Gastrocnemius medialis (tissue), 4 donors: ENCODE data around the gene TSC22D2.

Source experiments
- POLR2A ChIP-seq, 2 donors: fragments of 450-650 bp; IDR thresholded peaks; one replicate each; pipeline ENCODE4 v1.6.1; 2017; ENCODE audit warnings: antibody characterized with exemption in 2 of 2, mild to moderate bottlenecking in 2 of 2, moderate library complexity in 2 of 2
- TF ChIP-seq, protein P1 (sequence below), 5 experiments: fragments of 450-650 bp in 3 of 5; fragments of 200-600 bp in 2 of 5; sonication (generic) in 2 of 5; IDR thresholded peaks in 4 of 5; conservative IDR thresholded peaks in 1 of 5; 1 replicate in 4 of 5; 2 replicates in 1 of 5; pipeline ENCODE4 v1.5.1; 2016 to 2019; ENCODE audit warnings: antibody characterized with exemption in 5 of 5, mild to moderate bottlenecking in 3 of 5, moderate library complexity in 3 of 5

DNA sequence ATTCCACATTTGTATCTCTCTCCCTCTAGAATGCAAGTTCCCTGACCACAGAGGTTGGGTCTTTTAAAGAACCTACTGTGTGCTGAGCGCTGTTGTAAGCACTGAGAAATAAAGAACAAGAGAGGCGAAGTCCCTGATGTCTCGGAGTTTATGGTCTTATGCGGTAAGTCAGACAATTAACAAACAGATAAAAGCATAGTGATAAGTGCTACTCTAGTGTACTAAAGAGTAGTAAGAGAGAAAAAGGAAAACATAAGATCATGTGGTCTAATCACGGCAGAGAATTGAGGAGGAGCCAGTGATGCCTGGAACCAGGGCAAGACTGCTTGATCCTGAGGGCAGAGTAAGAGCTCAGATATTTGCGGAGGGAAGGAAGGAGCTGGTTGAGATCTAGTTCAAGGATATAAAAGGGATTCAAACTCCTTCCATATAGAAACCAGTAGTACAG, 29.8 kb upstream of the TSC22D2 start:
- TF ChIP-seq, protein P1, sequence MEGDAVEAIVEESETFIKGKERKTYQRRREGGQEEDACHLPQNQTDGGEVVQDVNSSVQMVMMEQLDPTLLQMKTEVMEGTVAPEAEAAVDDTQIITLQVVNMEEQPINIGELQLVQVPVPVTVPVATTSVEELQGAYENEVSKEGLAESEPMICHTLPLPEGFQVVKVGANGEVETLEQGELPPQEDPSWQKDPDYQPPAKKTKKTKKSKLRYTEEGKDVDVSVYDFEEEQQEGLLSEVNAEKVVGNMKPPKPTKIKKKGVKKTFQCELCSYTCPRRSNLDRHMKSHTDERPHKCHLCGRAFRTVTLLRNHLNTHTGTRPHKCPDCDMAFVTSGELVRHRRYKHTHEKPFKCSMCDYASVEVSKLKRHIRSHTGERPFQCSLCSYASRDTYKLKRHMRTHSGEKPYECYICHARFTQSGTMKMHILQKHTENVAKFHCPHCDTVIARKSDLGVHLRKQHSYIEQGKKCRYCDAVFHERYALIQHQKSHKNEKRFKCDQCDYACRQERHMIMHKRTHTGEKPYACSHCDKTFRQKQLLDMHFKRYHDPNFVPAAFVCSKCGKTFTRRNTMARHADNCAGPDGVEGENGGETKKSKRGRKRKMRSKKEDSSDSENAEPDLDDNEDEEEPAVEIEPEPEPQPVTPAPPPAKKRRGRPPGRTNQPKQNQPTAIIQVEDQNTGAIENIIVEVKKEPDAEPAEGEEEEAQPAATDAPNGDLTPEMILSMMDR (IDR thresholded peaks at IDR 0.05 in 4 of 5, conservative IDR thresholded peaks at IDR 0.05 in 1 of 5) = no peak
- no peak for TF ChIP-seq POLR2A (IDR thresholded peaks at IDR 0.05)
